ES-I3 (cell line): Measurements from ENCODE around the gene SPATA16.
"Not testable (repeated sequence)": the region's sequence is repeated elsewhere in the genome, so short reads cannot be mapped to it uniquely, and the experiment has no call there.

ENCODE experiments used
- H3K36me3 ChIP-seq: 2 replicates; pipeline ENCODE4 v1.6.1; 2013; ENCODE audit warnings: mild to moderate bottlenecking, low read length, control low read depth, moderate library complexity; ENCODE audit not compliant: insufficient read depth
- H3K4me1 ChIP-seq: 2 replicates; pipeline ENCODE4 v1.6.1; 2013; ENCODE audit warnings: mild to moderate bottlenecking, control low read depth, low read length; ENCODE audit not compliant: insufficient read depth
- H3K9ac ChIP-seq: 2 replicates; pipeline ENCODE4 v1.6.1; 2013; ENCODE audit warnings: low read depth, mild to moderate bottlenecking, low read length, moderate library complexity
- H3K9me3 ChIP-seq: 2 replicates; pipeline ENCODE4 v1.6.1; 2013; ENCODE audit warnings: mild to moderate bottlenecking, low read length, moderate library complexity; ENCODE audit not compliant: control insufficient read depth, insufficient read depth

The SPATA16 gene

DNA sequence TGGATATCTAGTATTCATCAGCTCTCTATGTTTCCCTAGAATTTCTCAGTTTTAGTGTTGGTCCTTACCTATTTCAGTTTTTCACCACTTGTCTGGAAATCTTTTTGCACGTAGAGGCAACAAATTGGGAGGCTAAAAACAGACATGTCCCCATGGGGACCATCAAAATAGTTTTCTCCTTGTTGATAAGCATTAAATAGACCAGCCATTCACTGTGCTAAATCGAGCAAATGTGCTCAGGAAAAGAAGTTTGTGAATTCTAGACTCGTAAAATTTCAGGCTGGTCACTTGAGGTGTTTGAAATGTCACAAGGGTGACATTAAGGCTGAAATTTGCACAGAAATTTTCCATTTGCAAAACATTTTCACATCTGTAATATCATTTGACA, 102.6 kb downstream of the SPATA16 start:
- Histone ChIP-seq H3K9ac (no peak overlapping the region), H3K36me3 (no peaks in the 10 kb centered on the region)

DNA sequence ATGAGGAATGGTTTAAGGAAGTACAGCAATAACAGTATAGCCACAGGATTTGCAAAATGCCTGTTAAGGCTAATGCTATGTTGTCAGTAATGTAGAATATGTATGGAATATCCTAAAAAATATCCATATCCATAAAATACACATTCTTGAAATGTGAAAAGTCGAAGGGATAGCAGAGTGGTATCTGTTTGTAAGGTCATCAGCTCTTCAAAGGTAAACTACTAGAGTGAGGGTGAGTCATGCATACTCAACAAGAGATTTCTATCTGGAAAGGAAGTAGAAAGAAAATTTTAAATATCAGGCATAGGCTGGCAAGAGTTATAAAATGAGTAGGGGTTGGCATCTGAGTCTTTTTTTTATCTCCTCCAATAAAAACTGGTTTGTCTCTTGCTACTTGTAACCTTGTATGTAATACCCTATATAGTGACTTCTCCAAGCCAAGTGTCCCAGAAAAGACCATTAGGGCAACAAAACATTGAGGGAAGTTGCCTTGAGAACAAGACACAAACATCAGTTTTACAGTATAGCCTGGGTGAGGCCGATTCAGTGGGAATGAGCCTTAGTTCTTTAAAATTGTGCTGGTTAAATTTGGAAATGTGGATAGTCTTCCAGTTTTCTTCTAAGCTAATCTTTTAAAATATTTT, 103.1 kb downstream of the SPATA16 start:
- Histone ChIP-seq H3K4me1 (peaks cover 6% of the 10 kb centered on the region), H3K9me3 (no peaks in the 10 kb centered on the region), H3K36me3 (no peaks in the 10 kb centered on the region), H3K9ac (no peak overlapping the region)

More for the DNA sequence above, 102.6 kb downstream of the SPATA16 start:
- H3K4me1 ChIP-seq: peaks cover 6% of the 10 kb centered on the region
- no peaks in the 10 kb centered on the region for H3K9me3 ChIP-seq

DNA sequence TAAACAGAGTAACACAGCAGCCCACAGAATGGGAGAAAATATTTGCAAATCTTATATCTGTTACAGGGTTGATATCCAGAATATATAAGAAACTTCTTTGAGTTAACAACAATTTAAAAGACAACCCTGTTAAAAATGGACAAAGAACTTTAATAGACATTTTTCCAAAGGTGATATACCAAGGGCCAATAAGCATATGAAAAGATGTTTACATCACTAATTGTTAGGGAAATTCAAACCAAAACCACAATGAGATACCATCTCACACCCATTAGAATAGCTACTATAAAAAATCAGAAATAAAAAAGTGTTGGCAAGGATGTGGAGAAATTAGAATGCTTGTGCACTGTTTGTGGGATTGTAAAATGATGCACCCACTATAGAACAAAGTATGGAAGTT, 110.8 kb downstream of the SPATA16 start:
- no peaks in the 10 kb centered on the region for H3K36me3 ChIP-seq

DNA sequence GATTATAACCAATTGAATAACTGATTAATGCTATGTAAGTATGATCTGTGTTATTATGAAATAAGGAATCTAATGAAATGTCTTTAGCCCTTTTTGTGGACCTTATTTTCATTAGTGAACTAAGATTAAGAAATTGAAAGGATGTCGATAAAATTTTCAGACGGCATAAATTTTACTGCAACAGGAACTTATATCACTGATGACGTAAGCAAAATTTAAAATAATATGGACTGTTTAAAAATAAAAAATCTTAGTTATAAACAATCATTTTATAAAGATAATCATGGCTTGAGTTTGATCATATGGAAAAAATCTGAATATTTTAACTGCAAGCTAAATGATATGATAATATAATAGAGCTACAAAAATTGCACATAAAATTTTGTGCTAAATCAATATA, 112.7 kb downstream of the SPATA16 start:
- H3K4me1 ChIP-seq: no peaks in the 10 kb centered on the region; the same call in 1 of the 2 replicates
- 0 out of 2 replicates have a peak, but pooled peaks cover 2% of the 10 kb centered on the region for H3K9me3 ChIP-seq
- no peak overlapping the region for H3K9ac ChIP-seq
- H3K36me3 ChIP-seq: no peaks in the 10 kb centered on the region

More for the DNA sequence above, 110.8 kb downstream of the SPATA16 start:
- H3K4me1 ChIP-seq: no peaks in the 10 kb centered on the region; the same call in 1 of the 2 replicates
- H3K9me3 ChIP-seq: 0 out of 2 replicates have a peak, but pooled peaks cover 2% of the 10 kb centered on the region
- H3K9ac ChIP-seq: no peak overlapping the region

DNA sequence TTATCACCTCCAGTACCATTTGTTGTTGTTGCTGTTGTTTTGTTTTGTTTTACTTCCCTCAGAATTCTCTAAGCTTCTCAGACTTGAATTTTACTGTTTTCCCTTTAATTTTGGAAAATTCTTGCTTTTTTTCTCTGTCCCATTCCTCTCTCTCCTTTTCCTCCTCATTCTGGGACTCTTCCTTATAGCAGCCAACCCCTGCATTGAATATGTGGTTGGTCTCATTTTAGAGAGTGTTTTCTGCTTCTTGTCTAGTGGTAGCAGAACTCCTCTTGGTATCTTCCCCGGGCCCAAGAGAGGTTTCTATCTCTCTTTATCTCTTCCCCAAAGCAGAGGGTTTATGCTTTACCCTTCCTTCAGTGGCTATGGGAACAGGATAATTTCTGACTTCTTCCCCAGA, 113.6 kb downstream of the SPATA16 start:
- Histone ChIP-seq H3K4me1 (no peaks in the 10 kb centered on the region; the same call in 1 of the 2 replicates), H3K36me3 (no peaks in the 10 kb centered on the region), H3K9me3 (0 out of 2 replicates have a peak, but pooled peaks cover 2% of the 10 kb centered on the region), H3K9ac (no peak overlapping the region)

DNA sequence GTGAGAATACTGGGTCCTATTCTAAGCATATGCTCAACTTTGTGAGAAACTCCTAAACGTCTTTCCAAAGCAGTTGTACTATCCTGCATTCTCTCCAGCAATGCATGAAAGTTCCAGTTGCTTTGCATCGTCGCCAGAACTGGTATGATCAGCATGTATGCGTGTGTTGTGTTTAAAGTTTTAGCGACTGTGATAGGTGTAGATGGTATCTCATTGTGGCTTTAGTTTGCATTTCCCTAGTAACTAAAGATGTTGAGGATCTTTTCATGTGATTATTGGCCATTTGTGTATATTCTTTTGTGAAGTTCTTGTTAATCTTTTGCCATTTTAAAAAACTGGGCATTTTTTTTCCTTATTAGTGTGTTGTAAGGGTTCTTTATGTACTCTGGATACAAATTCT, 115.1 kb downstream of the SPATA16 start:
- H3K36me3 ChIP-seq: no peaks in the 10 kb centered on the region
- H3K9me3 ChIP-seq: 0 out of 2 replicates have a peak, but pooled peaks cover 2% of the 10 kb centered on the region
- no peak overlapping the region for H3K9ac ChIP-seq
- no peaks in the 10 kb centered on the region; the same call in 1 of the 2 replicates for H3K4me1 ChIP-seq

DNA sequence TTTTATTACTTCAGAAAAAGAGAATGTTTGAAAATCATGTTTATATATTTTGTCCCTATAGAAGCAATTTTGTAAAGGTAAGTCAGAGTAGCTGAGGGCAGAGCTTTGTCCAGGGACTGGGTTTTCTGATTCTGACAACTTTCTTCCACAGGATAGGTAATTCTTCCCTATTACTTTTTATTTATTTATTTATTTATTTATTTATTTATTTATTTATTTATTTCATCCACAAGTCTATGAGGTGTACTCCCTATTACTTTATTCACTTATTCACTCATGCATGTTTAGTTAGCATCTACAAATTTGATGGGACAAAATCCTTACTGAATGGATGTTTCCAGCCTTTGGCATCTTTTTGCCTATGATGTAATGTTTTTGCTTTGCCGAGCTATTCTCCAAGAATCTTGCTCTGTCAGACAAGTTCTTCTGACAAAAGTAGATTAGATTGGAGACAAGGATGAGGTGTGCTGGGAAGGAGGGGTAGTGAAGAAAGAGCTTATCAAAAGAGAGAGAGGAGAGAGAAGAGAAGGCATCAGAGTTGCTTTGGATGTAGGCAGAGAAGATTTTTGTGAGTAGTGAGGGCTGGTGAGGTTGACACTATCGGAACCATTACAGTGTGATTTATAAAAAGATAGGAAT, 119.4 kb downstream of the SPATA16 start:
- no peaks in the 10 kb centered on the region for H3K36me3 ChIP-seq
- H3K4me1 ChIP-seq: peaks cover 16% of the 10 kb centered on the region; the same call in 1 of the 2 replicates
- H3K9me3 ChIP-seq: 0 out of 2 replicates have a peak, but pooled peaks cover 2% of the 10 kb centered on the region
- H3K9ac ChIP-seq: no peak overlapping the region

DNA sequence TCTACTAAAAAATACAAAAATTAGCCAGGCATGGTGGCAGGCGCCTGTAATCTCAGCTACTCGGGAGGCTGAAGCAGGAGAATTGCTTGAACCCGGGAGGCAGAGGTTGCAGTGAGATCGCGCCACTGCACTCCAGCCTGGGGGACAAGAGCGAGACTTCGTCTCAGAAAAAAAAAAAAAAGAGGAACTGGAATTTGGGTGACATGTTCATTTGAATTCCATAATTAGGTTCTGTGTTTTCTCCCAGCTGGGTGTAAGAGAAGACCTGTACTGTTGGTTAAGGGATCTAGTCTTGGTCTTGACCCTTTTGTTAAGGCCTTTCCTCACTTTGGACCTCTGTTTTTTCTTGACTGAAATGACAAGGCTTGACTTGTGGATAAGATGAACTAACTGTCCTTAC, 120.9 kb downstream of the SPATA16 start:
- H3K9ac ChIP-seq, H3K36me3 ChIP-seq, H3K9me3 ChIP-seq: not testable (repeated sequence)
- peaks cover 20% of the 10 kb centered on the region; the same call in 1 of the 2 replicates for H3K4me1 ChIP-seq

DNA sequence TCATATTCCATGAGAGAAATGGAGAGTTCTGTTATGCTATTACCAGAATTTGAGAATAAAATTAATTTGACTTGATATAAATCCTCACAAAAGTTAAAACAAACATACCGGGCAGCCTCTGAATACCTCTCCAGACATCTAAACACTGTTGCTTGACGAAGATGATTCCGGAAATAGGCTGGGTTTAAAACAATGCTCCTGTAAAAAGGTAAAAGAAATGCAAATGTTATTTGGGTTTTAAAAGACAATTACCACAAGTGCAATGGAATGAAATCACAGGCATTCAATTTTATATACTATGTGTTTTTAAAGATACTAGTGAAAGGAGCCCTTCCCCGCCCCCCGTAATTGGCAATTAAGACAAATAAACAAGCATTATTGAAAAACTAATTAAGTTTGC, 121.7 kb downstream of the SPATA16 start:
- Histone ChIP-seq H3K9ac (no peak overlapping the region), H3K36me3 (no peaks in the 10 kb centered on the region), H3K4me1 (peaks cover 20% of the 10 kb centered on the region; the same call in 1 of the 2 replicates), H3K9me3 (no peaks in the 10 kb centered on the region)

DNA sequence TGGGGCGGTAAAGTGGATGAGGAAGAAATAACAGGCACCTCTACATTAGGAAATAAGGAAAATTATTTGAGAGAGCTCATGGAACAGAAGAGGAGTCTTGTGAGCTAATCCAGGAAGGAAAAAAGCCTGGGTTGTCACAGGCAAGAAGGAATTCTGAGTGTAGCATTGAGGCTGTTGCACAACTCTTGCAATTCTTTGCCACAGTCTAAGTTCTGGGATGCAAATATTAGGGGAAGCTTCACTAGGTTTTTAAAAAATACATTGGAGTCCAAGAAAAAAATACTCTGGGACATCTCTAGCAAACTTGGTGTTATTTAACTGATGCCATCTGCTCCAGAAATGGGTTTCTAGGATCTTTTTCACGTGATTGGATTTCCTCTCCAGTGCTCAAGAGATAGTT, 122.3 kb downstream of the SPATA16 start:
- Histone ChIP-seq H3K9ac (no peak overlapping the region), H3K9me3 (no peaks in the 10 kb centered on the region), H3K36me3 (no peaks in the 10 kb centered on the region), H3K4me1 (peaks cover 20% of the 10 kb centered on the region; the same call in 1 of the 2 replicates)

DNA sequence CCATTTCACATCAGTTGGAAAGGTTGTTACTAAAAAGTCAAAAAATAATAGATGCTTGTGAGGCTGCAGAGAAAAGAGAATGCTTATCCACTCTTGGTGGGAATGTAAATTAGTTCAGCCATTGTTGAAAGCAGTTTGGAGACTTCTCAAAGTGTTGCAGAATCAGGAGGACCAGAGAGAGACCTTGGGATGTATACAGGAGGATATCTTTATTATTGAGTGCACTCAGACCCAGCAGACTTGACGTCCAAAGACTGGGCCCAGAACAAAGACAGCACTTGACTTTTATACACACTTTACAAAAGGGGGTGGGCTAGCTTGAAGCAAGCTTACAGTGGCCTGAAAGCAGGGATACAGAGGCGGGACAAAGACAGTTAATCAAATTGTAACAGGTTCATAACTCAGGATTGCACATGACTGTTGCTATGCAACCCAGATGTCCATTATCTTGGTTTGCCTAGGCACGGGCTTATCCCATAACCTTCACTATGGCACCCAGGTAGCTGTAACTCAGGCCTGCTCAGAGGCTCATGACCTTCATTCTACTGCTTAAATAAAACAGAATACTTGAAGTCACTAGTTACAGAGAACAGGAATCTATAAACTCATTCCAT, 127.7 kb downstream of the SPATA16 start:
- no peaks in the 10 kb centered on the region for H3K36me3 ChIP-seq

DNA sequence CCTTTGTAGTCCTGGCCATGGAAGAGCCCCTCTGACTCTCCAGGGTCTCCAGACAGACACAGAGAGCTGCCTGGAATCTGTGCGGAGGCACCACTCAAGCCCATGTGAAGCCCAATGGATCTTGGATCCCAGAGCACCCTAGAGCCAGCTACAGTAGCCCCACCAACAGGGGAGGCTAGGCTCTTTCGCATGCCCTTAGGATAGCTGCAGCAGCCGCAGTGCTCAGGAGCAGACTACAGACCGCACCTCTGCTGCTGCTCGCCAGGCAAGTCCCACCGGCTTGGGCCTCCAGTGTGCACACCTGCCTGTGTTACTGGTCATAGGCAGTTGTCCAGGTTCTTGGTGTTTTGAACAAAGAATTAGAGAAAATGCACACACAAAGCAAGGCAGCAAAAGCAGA, 131.6 kb downstream of the SPATA16 start:
- Histone ChIP-seq H3K4me1 (no peaks in the 10 kb centered on the region), H3K36me3 (no peaks in the 10 kb centered on the region; the same call in 1 of the 2 replicates), H3K9me3 (0 out of 2 replicates have a peak, but pooled peaks cover 3% of the 10 kb centered on the region), H3K9ac (no peak overlapping the region)

More for the DNA sequence above, 127.7 kb downstream of the SPATA16 start:
- H3K4me1 ChIP-seq: peaks cover 11% of the 10 kb centered on the region; the same call in 1 of the 2 replicates
- 0 out of 2 replicates have a peak, but pooled peaks cover 3% of the 10 kb centered on the region for H3K9me3 ChIP-seq
- no peak overlapping the region for H3K9ac ChIP-seq

DNA sequence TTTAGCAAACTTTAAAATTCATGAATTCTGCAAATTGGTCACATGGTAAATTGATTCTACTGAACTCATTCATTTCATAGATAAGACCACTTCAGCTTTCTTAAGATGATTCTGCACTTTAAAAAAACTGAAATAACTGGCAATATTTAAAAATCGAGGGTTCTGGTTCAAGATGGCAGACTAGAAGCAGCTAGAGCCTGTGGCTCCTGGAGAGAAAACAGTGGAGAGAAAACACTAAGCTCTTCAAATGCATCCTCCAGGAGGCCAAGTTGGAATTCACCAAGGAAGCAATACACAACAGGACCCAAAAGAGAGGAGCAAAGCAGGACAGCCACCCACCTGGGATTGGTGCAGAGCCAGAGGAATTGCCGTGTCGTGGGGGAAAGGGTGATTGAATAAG, 132.1 kb downstream of the SPATA16 start:
- 0 out of 2 replicates have a peak, but pooled peaks cover 3% of the 10 kb centered on the region for H3K9me3 ChIP-seq
- H3K36me3 ChIP-seq: no peaks in the 10 kb centered on the region; the same call in 1 of the 2 replicates
- H3K9ac ChIP-seq: no peak overlapping the region
- H3K4me1 ChIP-seq: no peaks in the 10 kb centered on the region

DNA sequence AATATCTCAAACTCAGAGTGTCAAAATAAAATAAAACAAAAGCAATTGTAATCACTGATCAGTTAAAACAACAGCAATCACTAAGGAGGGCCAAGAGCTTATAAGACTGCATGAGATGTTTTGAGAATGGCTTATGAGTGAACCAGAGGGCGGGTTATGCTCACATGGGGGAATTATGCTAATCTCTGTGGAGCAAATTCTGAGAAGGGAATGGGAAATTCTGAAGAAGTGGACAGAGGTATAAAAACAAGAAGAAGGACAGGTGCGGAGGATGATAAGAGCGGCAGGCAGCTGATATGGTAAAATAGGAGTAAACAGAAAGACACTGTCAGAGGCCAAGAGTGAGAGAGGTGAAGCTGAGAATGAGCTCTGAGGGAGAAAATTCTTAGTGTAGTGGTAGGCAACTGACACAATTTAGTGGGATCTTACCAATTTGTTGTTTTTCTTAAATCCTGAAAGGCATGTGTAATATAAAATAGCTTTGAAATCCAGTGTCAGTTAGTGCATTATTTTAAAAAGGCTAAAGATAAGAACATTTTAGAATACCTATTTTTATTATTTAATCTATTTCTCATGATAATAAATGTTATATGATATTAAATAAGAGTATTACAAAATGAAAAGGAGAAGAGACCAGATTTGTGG, 133.8 kb downstream of the SPATA16 start:
- Histone ChIP-seq H3K9ac (no peak overlapping the region), H3K9me3 (0 out of 2 replicates have a peak, but pooled peaks cover 3% of the 10 kb centered on the region), H3K4me1 (peaks cover 6% of the 10 kb centered on the region; the same call in 1 of the 2 replicates), H3K36me3 (no peaks in the 10 kb centered on the region; the same call in 1 of the 2 replicates)
